Activated T-helper 17 cell treated with anti-CD3 and anti-CD28 coated beads, Interleukin-2, amount 50 U/mL, for 72 hours (primary cell): Measurements from ENCODE around the gene KIF6. TPM values are rescaled to one million over a fixed set of nuclear protein-coding genes. Genes with fewer than 3 reads are reported as not detected.

Experiments
- ATAC-seq: fragments of 150-1000 bp; cut with Tn5 transposase; replicated peaks from 2 replicates; pipeline ENCODE4 v1.10.0; 2021; ENCODE audit warnings: mild to moderate bottlenecking, moderate library complexity
- H3K27ac Mint-ChIP-seq: one replicate; pipeline ENCODE4 v1.8.0; 2022; ENCODE audit warnings: mixed read lengths
- H3K27me3 Mint-ChIP-seq: one replicate; pipeline ENCODE4 v1.8.0; 2022; ENCODE audit warnings: mixed read lengths
- H3K36me3 Mint-ChIP-seq: one replicate; pipeline ENCODE4 v1.8.0; 2022; ENCODE audit warnings: low read depth, mild to moderate bottlenecking, mixed read lengths
- H3K4me1 Mint-ChIP-seq: one replicate; pipeline ENCODE4 v1.8.0; 2022; ENCODE audit warnings: mixed read lengths
- H3K4me3 Mint-ChIP-seq: one replicate; pipeline ENCODE4 v1.8.0; 2022; ENCODE audit warnings: mild to moderate bottlenecking, mixed read lengths
- H3K9me3 Mint-ChIP-seq: one replicate; pipeline ENCODE4 v1.8.0; 2022; ENCODE audit warnings: mixed read lengths
- total RNA-seq, 2 donors: library from RNA; stranded (reverse); gene quantifications; one replicate each; pipeline ENCODE4 v1.2.3, GENCODE V29; 2022

Gene KIF6, protein sequence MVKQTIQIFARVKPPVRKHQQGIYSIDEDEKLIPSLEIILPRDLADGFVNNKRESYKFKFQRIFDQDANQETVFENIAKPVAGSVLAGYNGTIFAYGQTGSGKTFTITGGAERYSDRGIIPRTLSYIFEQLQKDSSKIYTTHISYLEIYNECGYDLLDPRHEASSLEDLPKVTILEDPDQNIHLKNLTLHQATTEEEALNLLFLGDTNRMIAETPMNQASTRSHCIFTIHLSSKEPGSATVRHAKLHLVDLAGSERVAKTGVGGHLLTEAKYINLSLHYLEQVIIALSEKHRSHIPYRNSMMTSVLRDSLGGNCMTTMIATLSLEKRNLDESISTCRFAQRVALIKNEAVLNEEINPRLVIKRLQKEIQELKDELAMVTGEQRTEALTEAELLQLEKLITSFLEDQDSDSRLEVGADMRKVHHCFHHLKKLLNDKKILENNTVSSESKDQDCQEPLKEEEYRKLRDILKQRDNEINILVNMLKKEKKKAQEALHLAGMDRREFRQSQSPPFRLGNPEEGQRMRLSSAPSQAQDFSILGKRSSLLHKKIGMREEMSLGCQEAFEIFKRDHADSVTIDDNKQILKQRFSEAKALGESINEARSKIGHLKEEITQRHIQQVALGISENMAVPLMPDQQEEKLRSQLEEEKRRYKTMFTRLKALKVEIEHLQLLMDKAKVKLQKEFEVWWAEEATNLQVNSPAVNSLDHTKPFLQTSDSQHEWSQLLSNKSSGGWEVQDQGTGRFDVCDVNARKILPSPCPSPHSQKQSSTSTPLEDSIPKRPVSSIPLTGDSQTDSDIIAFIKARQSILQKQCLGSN
- under 1 TPM in 1 of 2 donors, not detected in 1; 0.48 TPM for total RNA-seq

DNA sequence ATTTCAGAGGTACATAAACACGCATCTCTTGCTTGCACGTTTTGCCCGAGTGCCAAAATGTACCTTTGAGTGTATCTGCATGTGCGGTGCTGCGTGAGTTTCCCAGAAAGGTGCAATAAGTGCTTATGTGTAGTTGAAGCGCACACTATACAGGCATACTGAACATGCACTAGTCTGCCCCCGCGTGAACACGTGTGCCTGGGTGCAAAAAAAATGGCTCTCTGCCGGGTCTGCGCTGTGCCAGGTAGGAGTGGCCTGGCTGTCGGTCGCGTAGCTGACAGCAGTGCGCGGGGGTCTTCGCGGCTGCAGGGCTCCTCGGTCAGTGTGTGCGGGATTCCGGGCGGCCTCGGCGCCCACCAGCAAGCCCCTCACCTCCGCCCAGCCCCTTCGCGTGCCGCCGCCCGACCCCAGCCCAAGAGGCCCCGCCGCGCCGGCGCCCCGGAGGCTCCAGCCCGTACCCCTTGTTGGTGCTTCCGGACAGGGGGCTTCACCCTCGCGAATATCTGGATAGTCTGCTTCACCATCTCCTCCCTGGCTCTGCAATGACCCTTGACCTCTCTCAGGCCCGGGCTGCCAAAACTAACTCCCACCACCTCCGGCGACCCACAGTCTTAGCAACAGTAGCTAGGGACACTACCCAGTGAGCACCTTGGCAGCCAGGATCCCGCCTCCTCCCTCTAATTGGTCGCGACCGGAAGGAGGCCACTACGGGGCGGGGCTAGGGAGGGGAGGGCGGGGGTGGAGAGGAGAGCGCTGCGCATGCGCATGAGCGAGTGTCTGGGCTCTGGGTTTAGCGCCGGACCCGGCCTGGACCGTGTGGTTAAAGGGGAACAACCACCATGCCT, at the start of gene KIF6:
Gene KIF6, minus strand, starts transcription at position 622 of the 845 bp plus-strand sequence. Its CDS starts 98 bp downstream, at position 524.
- Mint-ChIP-seq H3K4me1 (no peaks in the 10 kb centered on the region), H3K27me3 (no peaks in the 10 kb centered on the region), H3K36me3 (no peaks in the 10 kb centered on the region), H3K27ac (peak within 1 kb of the TSS; percentile 75), H3K4me3 (peak within 1 kb of the TSS; percentile 85), H3K9me3 (no peaks in the 10 kb centered on the region)
- peak; percentile 99 for ATAC-seq

- ATAC-seq, result no peak
- Mint-ChIP-seq H3K27me3 (peaks cover 15% of the 10 kb centered on the region), H3K4me1 (no peaks in the 10 kb centered on the region), H3K9me3 (no peaks in the 10 kb centered on the region), H3K36me3 (no peaks in the 10 kb centered on the region), H3K27ac (no peak overlapping the region), H3K4me3 (no peak overlapping the region)
These were observed 48.6 kb upstream of the KIF6 start for GRCh38 chr6:39773782-39774181.

GRCh38 chr6:39772559-39773273, 47.5 kb upstream of the KIF6 start:
- ATAC-seq, result no peak
- Mint-ChIP-seq H3K36me3 (no peaks in the 10 kb centered on the region), H3K4me1 (no peaks in the 10 kb centered on the region), H3K27me3 (peaks cover 15% of the 10 kb centered on the region), H3K9me3 (no peaks in the 10 kb centered on the region), H3K4me3 (no peak overlapping the region), H3K27ac (no peak overlapping the region)

DNA sequence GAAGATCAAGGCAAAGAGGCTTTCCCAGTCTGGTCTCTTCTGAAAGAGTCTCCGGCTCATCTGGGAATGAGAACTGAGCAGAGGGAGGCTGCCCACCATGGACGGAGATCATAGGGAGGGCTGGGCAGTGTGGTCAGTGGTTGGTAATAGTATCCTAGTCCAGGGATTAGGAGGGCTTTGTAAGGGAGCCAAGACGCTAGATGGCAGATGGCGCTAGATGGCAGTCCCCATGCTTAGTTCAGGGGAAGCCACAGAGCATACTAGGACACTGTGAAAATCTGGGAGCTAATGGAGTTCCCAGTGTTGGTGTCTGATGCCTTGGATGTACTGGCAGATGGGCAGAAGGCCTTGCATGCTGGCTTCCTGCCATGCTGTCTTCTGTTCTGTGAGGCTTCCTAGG, 45.2 kb upstream of the KIF6 start:
- H3K36me3 Mint-ChIP-seq, result no peaks in the 10 kb centered on the region
- H3K4me3 Mint-ChIP-seq, result no peak overlapping the region
- no peak overlapping the region for H3K27ac Mint-ChIP-seq
- no peaks in the 10 kb centered on the region for H3K4me1 Mint-ChIP-seq
- no peak for ATAC-seq
- no peaks in the 10 kb centered on the region for H3K9me3 Mint-ChIP-seq
- H3K27me3 Mint-ChIP-seq, result peaks cover 15% of the 10 kb centered on the region

DNA sequence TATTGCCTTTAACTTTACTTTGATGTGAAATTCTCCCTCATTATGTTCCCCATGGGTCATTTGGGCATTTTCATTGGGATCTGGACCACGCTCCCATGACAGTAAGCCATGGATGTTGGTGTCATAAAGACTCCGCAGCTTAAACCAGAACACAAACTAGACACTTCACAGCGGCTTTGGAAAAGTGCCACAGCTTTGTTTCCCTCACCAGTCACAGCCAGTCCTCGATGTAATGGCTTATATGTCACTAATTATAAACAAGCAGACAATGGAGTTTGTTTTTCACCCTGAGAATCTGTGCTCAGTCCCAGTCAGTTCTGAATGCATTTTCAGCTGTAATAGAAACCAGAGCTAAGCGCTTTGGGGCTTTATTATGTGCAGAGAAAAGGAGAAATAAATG, 43.8 kb upstream of the KIF6 start:
- no peak for ATAC-seq
- H3K4me1 Mint-ChIP-seq, result no peaks in the 10 kb centered on the region
- peaks cover 12% of the 10 kb centered on the region for H3K27me3 Mint-ChIP-seq
- H3K9me3 Mint-ChIP-seq, result no peaks in the 10 kb centered on the region
- H3K27ac Mint-ChIP-seq, result no peak overlapping the region
- H3K36me3 Mint-ChIP-seq, result no peaks in the 10 kb centered on the region
- H3K4me3 Mint-ChIP-seq, result no peak overlapping the region

DNA sequence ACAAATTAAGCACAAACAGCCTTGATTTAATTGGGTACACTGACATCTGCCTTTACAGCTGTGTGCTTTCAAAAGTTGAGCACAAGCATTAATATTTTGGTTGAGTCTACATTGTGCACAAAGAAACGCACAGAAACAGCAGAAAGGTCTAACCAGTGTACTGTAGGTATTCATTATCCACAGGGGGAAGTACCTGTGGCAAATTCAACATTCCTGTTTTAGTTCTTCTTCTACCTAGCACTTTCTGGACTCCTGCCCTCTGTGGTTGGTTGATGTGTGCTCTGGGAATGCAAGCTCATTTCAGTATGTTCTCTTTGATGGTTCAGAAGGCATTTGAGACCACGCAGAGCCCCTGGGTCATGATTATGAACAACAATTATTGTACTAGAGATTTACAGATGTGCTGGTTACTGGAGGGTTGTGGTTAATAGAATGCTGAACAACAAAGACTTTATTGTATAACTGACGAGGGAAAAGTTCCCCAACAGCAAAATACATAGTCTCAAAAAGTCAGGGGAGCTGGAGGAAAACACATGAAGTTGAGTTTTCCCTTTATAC, 40.4 kb upstream of the KIF6 start:
- no peak for ATAC-seq
- H3K4me1 Mint-ChIP-seq, result no peaks in the 10 kb centered on the region
- no peak overlapping the region for H3K27ac Mint-ChIP-seq
- H3K27me3 Mint-ChIP-seq, result peaks cover 11% of the 10 kb centered on the region
- no peaks in the 10 kb centered on the region for H3K9me3 Mint-ChIP-seq
- H3K36me3 Mint-ChIP-seq, result no peaks in the 10 kb centered on the region
- no peak overlapping the region for H3K4me3 Mint-ChIP-seq

- H3K4me3 Mint-ChIP-seq, result no peak overlapping the region
- no peaks in the 10 kb centered on the region for H3K9me3 Mint-ChIP-seq
- no peaks in the 10 kb centered on the region for H3K36me3 Mint-ChIP-seq
- no peak overlapping the region for H3K27ac Mint-ChIP-seq
- H3K27me3 Mint-ChIP-seq, result peaks cover 22% of the 10 kb centered on the region
- no peaks in the 10 kb centered on the region for H3K4me1 Mint-ChIP-seq
- ATAC-seq, result no peak
These were observed 35.2 kb upstream of the KIF6 start for GRCh38 chr6:39760226-39760952.

- Mint-ChIP-seq H3K4me3 (no peak overlapping the region), H3K4me1 (no peaks in the 10 kb centered on the region), H3K36me3 (no peaks in the 10 kb centered on the region), H3K27me3 (peaks cover 22% of the 10 kb centered on the region), H3K27ac (no peak overlapping the region), H3K9me3 (no peaks in the 10 kb centered on the region)
- ATAC-seq, result no peak
These were observed 33.8 kb upstream of the KIF6 start for GRCh38 chr6:39758905-39759605.

DNA sequence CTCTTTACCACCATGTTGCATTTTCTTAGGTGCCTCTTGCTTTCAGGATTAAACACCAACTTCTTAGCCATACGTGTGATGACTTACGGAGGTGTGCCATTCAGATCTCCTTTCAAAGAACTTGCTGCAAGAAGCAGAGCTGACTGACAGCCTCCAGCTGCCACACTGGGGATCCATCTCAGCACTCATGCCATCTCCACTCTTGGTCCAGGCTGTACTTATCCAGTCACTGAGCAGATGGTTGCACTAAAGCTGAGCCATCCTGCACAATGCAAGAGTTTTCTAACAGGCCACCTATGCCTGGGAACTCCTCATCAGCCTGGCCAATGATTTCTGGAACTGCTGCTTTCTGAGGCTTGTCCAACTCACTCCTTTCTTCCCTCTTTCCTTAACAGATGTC, 31.4 kb upstream of the KIF6 start:
- Mint-ChIP-seq H3K9me3 (no peaks in the 10 kb centered on the region), H3K27ac (no peak overlapping the region), H3K4me1 (no peaks in the 10 kb centered on the region), H3K27me3 (peaks cover 18% of the 10 kb centered on the region), H3K36me3 (no peaks in the 10 kb centered on the region), H3K4me3 (no peak overlapping the region)
- no peak for ATAC-seq

- ATAC-seq, result no peak
- no peak overlapping the region for H3K27ac Mint-ChIP-seq
- H3K4me3 Mint-ChIP-seq, result no peak overlapping the region
- H3K36me3 Mint-ChIP-seq, result no peaks in the 10 kb centered on the region
- peaks cover 18% of the 10 kb centered on the region for H3K27me3 Mint-ChIP-seq
- H3K9me3 Mint-ChIP-seq, result no peaks in the 10 kb centered on the region
- no peaks in the 10 kb centered on the region for H3K4me1 Mint-ChIP-seq
These were observed 30.0 kb upstream of the KIF6 start for GRCh38 chr6:39755231-39755630.

- no peaks in the 10 kb centered on the region for H3K4me1 Mint-ChIP-seq
- ATAC-seq, result no peak
- H3K27me3 Mint-ChIP-seq, result peaks cover 15% of the 10 kb centered on the region
- H3K27ac Mint-ChIP-seq, result no peak overlapping the region
- H3K36me3 Mint-ChIP-seq, result no peaks in the 10 kb centered on the region
- H3K9me3 Mint-ChIP-seq, result no peaks in the 10 kb centered on the region
- H3K4me3 Mint-ChIP-seq, result no peak overlapping the region
These were observed 29.4 kb upstream of the KIF6 start for GRCh38 chr6:39754514-39755115.

DNA sequence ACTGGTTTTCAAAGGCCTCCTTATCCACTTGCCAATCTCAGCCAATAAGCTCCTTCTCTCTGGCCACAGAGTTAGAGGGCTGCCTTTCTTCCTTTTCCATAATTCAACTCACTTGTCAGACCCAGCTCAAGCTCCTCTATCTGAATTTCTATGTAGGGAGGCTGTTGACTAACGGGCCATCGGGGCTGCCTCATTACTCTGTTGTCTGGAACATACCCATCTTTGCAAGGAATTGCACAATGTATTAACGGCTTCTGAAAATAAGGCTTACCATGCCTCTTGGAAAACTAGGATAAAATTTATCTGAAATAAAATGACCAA, 28.5 kb upstream of the KIF6 start:
- no peaks in the 10 kb centered on the region for H3K9me3 Mint-ChIP-seq
- H3K27me3 Mint-ChIP-seq, result peaks cover 12% of the 10 kb centered on the region
- no peak for ATAC-seq
- no peaks in the 10 kb centered on the region for H3K4me1 Mint-ChIP-seq
- no peak overlapping the region for H3K4me3 Mint-ChIP-seq
- H3K27ac Mint-ChIP-seq, result no peak overlapping the region
- no peaks in the 10 kb centered on the region for H3K36me3 Mint-ChIP-seq
